ENCODE results near the gene CLEC16A.

CLEC16A gene

DNA sequence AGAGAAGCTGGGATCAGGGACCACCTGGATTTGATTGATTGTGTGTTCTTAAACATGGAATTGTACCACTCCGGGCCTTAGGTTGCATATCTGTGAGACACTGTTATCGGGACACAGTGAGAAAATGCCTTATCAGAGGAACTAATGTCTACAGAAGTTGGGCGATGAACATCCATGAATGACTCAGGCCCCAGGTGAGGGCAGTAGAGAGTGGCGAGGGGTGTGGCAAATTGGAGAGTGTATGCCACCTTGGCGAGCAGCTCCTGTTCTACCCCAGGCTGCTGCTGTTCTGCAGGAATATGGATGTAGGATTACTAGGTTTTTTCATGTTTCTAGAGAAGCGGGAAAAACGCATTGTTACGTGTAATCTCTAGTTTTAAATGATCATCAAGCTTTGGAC lies 38.8 kb downstream of the CLEC16A start:
- Histone ChIP-seq H2AFZ (ENCODE audit: low read depth, low read length) (no peak overlapping the region), H3K36me3 (ENCODE audit: insufficient read depth, low read length) (peaks cover 4% of the 10 kb centered on the region), H3K27me3 (ENCODE audit: insufficient read depth, low read length) (no peaks in the 10 kb centered on the region), H3K4me1 (ENCODE audit: insufficient read depth, low read length) (peaks cover 24% of the 10 kb centered on the region), H3K9me3 (ENCODE audit: low read length) (no peaks in the 10 kb centered on the region), H3K4me3 (ENCODE audit: low read length) (no peak overlapping the region)

DNA sequence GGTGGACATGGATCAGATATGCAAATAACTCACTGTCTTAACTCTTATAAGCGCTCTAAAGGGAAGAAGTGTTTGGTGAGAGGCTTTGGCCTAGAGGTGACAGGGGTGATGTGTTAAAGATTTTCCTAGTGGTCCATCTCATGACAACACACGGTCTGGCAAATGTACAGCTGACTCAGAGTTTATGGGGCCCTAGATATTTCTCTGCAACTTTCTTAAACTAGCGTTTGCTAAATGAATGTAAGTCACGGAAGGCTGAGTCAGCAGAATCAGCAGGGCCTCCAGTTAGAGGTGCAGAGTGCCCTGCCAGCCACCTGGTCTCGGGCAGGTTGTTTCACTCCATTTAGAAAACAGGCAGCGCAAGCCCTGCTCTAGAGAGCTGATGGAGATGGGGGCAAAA lies 40.1 kb downstream of the CLEC16A start:
- no peak overlapping the region for H2AFZ ChIP-seq (ENCODE audit: low read depth, low read length)
- H3K4me3 ChIP-seq (ENCODE audit: low read length) = no peak overlapping the region
- H3K36me3 ChIP-seq (ENCODE audit: insufficient read depth, low read length) = peaks cover 3% of the 10 kb centered on the region
- H3K9me3 ChIP-seq (ENCODE audit: low read length) = no peaks in the 10 kb centered on the region
- H3K27me3 ChIP-seq (ENCODE audit: insufficient read depth, low read length) = no peaks in the 10 kb centered on the region
- peaks cover 12% of the 10 kb centered on the region for H3K4me1 ChIP-seq (ENCODE audit: insufficient read depth, low read length)

DNA sequence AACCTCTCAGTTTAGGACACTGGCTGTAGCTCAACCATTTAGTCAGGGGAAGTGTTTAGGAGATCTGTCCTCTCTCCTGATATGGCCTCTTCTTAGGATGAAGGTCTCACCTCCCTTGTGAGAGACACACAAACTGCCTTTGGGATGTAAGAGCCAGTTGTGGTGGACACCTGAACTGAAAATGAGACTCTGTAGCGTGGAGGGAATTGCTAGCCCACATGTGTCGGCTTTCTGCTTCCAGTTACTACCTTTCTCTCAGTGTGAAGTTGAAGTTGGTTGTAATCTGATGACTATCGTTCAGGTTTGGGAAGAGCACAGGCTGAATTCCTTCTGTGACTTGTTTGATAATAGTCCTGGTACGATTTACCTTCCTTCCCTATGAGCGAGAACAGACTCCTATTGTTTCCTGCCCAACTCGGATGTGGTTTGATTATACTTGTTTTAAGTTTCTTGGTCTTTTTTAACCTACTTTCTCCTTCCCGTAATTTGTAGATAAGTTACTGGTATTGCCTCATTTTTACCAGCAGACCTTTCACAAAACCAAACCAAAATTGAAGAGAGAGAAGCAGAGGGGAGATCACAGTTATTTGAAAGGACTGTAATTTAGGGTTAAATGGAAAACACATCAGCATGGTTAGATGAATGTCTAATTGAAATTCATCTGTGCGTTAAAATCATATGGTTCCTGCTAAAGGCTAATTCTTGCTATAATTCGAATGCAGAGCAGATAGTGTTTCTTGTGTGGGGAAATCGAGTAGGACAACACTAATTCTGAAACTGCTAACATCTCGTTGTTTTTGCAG lies 43.2 kb downstream of the CLEC16A start:
- no peaks in the 10 kb centered on the region for H3K27me3 ChIP-seq (ENCODE audit: insufficient read depth, low read length)
- H2AFZ ChIP-seq (ENCODE audit: low read depth, low read length) = no peak overlapping the region
- no peaks in the 10 kb centered on the region for H3K9me3 ChIP-seq (ENCODE audit: low read length)
- H3K36me3 ChIP-seq (ENCODE audit: insufficient read depth, low read length) = peaks cover 3% of the 10 kb centered on the region
- peaks cover 10% of the 10 kb centered on the region for H3K4me1 ChIP-seq (ENCODE audit: insufficient read depth, low read length)
- no peak overlapping the region for H3K4me3 ChIP-seq (ENCODE audit: low read length)

DNA sequence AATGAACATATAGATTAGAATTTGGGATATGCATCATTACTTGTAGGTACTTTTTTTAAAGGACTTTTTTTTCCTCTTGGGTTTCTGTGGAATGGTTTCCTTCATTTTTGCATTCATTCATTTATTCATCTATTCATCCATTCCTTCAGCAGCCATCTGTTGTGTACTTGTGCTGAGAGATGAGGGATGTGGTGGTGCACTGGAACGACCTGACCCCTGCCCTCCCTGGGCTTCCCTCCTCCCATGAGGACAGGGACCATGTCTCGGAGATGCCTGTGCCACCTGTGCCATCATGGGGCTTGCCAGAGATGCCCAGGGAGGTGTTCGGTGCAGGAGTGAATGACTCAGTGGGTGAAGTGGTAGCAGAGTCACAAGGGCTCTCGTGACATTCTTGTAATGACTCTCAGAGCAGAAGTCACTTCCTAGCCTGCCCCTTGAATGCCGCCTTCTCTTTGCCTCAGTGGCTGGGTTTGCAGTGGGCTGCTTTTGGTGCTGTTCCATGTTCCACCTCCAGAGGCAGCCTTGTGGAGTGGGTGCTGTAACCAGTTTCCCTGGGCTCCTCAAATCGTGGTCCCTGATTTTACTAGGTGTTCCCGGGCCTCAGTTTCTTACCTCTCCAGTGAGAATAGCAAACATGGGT lies 43.9 kb downstream of the CLEC16A start:
- Histone ChIP-seq H3K9me3 (ENCODE audit: low read length) (no peaks in the 10 kb centered on the region), H3K27me3 (ENCODE audit: insufficient read depth, low read length) (no peaks in the 10 kb centered on the region), H3K4me1 (ENCODE audit: insufficient read depth, low read length) (peaks cover 10% of the 10 kb centered on the region), H3K36me3 (ENCODE audit: insufficient read depth, low read length) (peaks cover 3% of the 10 kb centered on the region), H3K4me3 (ENCODE audit: low read length) (no peak overlapping the region), H2AFZ (ENCODE audit: low read depth, low read length) (no peak overlapping the region)

DNA sequence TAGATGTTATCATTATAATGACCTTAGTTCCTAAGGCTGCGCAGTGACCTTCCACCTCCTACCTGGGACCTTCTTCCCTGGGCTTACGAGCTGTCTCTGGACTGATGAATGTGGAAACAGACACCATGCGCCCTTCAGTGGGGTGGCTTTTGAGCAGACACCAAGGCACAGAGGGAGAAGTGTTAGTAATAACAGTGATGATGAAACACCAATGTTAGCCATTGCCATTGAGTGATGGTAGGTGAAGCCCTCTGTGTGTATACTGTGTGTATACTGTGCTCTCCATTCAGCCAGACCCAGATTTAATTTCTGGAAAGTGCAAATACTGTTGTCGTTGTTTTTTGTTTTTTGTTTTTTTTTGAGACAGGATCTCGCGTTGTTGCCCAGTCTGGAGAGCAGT lies 44.5 kb downstream of the CLEC16A start:
- peaks cover 8% of the 10 kb centered on the region for H3K4me1 ChIP-seq (ENCODE audit: insufficient read depth, low read length)
- no peaks in the 10 kb centered on the region for H3K27me3 ChIP-seq (ENCODE audit: insufficient read depth, low read length)
- no peaks in the 10 kb centered on the region for H3K9me3 ChIP-seq (ENCODE audit: low read length)
- H2AFZ ChIP-seq (ENCODE audit: low read depth, low read length) = no peak overlapping the region
- no peak overlapping the region for H3K4me3 ChIP-seq (ENCODE audit: low read length)
- H3K36me3 ChIP-seq (ENCODE audit: insufficient read depth, low read length) = peaks cover 6% of the 10 kb centered on the region

DNA sequence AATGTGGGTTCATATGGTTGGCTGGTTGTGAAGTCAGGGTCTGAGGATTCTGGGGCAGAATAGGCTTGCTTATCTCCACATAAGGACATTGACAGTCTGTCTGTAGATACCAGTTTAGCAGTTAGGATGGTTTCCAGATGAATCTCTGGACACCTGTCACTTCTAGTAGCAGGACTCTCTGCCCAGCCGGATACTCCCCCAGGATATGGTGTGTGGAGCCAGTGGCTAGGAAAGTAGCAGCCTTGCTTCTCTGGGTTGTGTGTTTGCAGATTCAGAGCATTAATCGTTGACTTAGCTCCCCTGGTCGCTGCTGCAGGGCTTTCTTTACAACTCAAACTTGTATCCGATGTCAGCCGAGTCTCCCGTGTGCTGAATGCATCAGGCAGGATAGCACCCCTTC lies 45.2 kb downstream of the CLEC16A start:
- Histone ChIP-seq H3K36me3 (ENCODE audit: insufficient read depth, low read length) (peaks cover 8% of the 10 kb centered on the region), H2AFZ (ENCODE audit: low read depth, low read length) (no peak overlapping the region), H3K4me3 (ENCODE audit: low read length) (no peak overlapping the region), H3K4me1 (ENCODE audit: insufficient read depth, low read length) (peaks cover 1% of the 10 kb centered on the region), H3K27me3 (ENCODE audit: insufficient read depth, low read length) (no peaks in the 10 kb centered on the region), H3K9me3 (ENCODE audit: low read length) (no peaks in the 10 kb centered on the region)

DNA sequence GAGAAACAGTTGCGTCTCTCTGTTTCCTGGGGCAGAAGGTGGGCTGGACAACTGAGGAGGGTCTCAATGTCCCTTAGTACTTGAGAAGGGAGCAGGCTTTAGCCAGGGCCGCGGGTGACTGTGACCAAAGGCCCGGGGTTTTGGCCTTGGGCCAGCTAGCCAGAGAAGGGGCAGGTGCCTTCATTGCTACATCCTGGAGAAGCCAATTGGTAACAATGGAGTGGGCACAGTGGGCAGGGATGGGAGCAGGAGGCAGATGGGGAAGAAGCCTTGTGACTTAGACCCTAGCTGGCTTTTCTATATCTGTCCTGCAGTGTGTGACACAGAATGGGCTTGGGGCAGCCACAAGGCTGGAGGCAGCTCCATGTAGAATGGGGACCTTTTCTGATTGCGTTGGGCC lies 46.0 kb downstream of the CLEC16A start:
- Histone ChIP-seq H3K27me3 (ENCODE audit: insufficient read depth, low read length) (no peaks in the 10 kb centered on the region), H3K36me3 (ENCODE audit: insufficient read depth, low read length) (peaks cover 8% of the 10 kb centered on the region), H2AFZ (ENCODE audit: low read depth, low read length) (no peak overlapping the region), H3K9me3 (ENCODE audit: low read length) (no peaks in the 10 kb centered on the region), H3K4me1 (ENCODE audit: insufficient read depth, low read length) (no peaks in the 10 kb centered on the region), H3K4me3 (ENCODE audit: low read length) (no peak overlapping the region)

DNA sequence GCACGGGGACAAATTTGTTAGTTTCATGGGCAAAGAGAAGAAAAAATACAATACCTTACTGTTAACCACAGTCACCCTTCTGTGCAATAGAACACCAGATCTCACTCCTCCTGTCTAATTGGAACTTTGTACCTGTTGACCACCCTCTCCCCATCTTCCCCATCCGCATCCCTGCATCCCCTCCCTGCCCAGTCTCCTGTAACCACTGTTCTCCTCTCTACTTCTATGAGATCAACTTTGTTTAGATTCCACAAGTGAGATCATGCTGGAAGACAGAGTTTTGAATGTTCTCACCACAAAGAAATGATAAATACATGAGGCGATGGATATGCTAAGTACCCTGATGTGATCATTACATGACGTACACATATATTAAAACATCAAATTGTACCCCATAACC lies 47.7 kb downstream of the CLEC16A start:
- H3K36me3 ChIP-seq (ENCODE audit: insufficient read depth, low read length) = peaks cover 11% of the 10 kb centered on the region
- no peak overlapping the region for H3K4me3 ChIP-seq (ENCODE audit: low read length)
- no peak overlapping the region for H2AFZ ChIP-seq (ENCODE audit: low read depth, low read length)
- H3K4me1 ChIP-seq (ENCODE audit: insufficient read depth, low read length) = no peaks in the 10 kb centered on the region
- no peaks in the 10 kb centered on the region for H3K9me3 ChIP-seq (ENCODE audit: low read length)
- no peaks in the 10 kb centered on the region for H3K27me3 ChIP-seq (ENCODE audit: insufficient read depth, low read length)

DNA sequence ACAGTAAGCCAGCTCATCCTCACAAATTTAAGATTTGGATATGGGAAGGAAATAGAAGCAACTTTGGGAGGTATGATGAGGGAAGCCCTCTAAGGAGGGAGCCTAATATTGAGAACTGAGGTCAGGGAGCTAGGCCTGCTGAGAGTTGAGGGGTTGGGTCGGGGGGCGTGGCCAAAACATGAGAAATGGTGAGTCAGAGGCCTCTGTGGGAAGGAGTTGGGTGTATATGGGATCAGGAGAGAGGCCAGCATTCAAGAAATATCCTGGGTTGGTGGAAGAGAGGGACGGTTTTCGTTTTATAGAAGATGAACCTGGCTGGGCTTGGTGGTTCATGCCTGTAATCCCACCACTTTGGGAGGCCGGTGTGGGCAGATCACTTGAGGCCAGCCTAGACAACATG lies 48.4 kb downstream of the CLEC16A start:
- Histone ChIP-seq H3K36me3 (ENCODE audit: insufficient read depth, low read length) (peaks cover 11% of the 10 kb centered on the region), H3K4me3 (ENCODE audit: low read length) (no peak overlapping the region), H3K9me3 (ENCODE audit: low read length) (no peaks in the 10 kb centered on the region), H3K4me1 (ENCODE audit: insufficient read depth, low read length) (no peaks in the 10 kb centered on the region), H2AFZ (ENCODE audit: low read depth, low read length) (no peak overlapping the region), H3K27me3 (ENCODE audit: insufficient read depth, low read length) (no peaks in the 10 kb centered on the region)

DNA sequence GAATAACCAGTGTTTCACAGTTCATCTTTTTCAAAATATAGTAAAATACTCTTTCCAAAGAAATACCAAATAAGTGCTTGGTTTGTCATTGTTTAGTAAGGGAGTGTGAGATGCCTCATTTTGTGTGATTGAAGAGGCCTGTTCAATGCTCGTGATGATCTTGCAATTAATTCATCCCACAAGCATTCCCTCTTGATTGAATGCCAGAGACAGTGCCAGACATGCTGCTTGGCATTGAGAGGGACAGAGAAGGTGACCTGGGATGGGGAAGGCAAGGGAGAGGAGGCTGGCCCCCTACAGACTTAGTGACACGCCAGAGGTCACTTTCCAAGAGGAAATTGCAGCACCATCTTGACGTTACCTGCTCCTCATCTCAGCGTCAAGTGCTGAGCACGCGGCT lies 49.3 kb downstream of the CLEC16A start:
- H3K9me3 ChIP-seq (ENCODE audit: low read length) = no peaks in the 10 kb centered on the region
- no peak overlapping the region for H2AFZ ChIP-seq (ENCODE audit: low read depth, low read length)
- H3K4me1 ChIP-seq (ENCODE audit: insufficient read depth, low read length) = no peaks in the 10 kb centered on the region
- no peak overlapping the region for H3K4me3 ChIP-seq (ENCODE audit: low read length)
- H3K27me3 ChIP-seq (ENCODE audit: insufficient read depth, low read length) = no peaks in the 10 kb centered on the region
- H3K36me3 ChIP-seq (ENCODE audit: insufficient read depth, low read length) = peaks cover 11% of the 10 kb centered on the region

DNA sequence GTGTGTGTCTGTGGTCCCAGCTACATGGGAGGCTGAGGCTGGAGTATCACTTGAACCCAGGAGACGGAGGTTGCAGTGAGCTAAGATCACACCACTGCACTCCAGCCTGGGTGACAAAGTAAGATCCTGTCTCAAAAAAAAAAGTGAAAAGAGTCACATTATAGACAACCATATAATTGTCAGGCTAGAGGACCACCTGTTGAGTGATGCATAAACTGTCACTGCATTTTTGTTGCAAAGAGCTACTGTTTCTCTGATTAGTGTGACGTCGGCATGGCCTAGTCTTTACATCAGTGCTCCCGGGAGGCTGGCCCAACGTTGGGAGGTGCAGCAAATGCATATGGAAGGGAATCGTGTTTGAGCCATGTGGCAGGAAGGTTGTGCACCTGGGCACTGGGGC lies 50.2 kb downstream of the CLEC16A start:
- Histone ChIP-seq H3K4me1 (ENCODE audit: insufficient read depth, low read length) (no peaks in the 10 kb centered on the region), H2AFZ (ENCODE audit: low read depth, low read length) (no peak overlapping the region), H3K4me3 (ENCODE audit: low read length) (no peak overlapping the region), H3K9me3 (ENCODE audit: low read length) (no peaks in the 10 kb centered on the region), H3K27me3 (ENCODE audit: insufficient read depth, low read length) (no peaks in the 10 kb centered on the region), H3K36me3 (ENCODE audit: insufficient read depth, low read length) (peaks cover 11% of the 10 kb centered on the region)

DNA sequence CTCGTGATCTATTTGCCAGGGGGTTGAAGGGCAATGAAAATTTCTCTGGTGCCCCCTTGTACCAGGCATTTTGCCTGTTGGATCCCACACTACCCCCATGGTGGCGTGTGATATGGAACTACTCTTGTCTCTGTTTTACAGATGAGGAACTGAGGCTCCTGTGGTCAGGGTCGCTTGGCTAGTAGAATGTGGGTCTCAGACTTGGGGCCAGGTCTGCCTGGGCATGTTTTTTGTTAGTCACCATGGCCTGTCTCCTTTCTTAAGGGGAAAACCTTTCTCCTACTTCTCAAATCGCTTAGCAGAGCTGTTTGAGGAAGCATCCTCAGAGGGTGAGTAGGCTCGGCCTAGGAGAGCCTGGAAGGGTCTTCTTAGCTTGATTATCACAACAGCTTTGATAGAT lies 51.2 kb downstream of the CLEC16A start:
- H3K36me3 ChIP-seq (ENCODE audit: insufficient read depth, low read length) = peaks cover 11% of the 10 kb centered on the region
- H3K4me1 ChIP-seq (ENCODE audit: insufficient read depth, low read length) = no peaks in the 10 kb centered on the region
- no peak overlapping the region for H2AFZ ChIP-seq (ENCODE audit: low read depth, low read length)
- no peaks in the 10 kb centered on the region for H3K27me3 ChIP-seq (ENCODE audit: insufficient read depth, low read length)
- H3K9me3 ChIP-seq (ENCODE audit: low read length) = no peaks in the 10 kb centered on the region
- H3K4me3 ChIP-seq (ENCODE audit: low read length) = no peak overlapping the region

DNA sequence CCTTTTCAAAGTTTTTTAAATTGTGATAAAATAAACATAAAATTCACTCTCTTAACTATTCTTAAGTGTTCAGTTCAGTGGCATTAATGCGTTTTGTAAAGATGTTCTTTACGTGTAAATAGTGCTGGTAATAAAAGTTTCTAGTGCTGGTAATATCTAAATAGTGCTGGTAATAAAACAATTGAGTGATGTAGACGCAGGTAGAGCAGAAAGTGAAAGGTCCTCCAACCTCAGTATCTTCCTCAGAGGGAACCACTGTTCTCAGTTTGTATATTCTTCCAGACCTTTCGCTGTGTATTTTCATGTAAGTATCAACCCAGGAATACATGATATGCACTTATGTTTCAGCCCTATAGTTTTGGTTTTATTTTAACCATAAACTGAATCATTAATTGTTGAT lies 53.1 kb downstream of the CLEC16A start:
- H3K9me3 ChIP-seq (ENCODE audit: low read length) = no peaks in the 10 kb centered on the region
- no peaks in the 10 kb centered on the region for H3K27me3 ChIP-seq (ENCODE audit: insufficient read depth, low read length)
- peaks cover 11% of the 10 kb centered on the region for H3K36me3 ChIP-seq (ENCODE audit: insufficient read depth, low read length)
- H3K4me1 ChIP-seq (ENCODE audit: insufficient read depth, low read length) = no peaks in the 10 kb centered on the region
- H3K4me3 ChIP-seq (ENCODE audit: low read length) = no peak overlapping the region
- no peak overlapping the region for H2AFZ ChIP-seq (ENCODE audit: low read depth, low read length)

DNA sequence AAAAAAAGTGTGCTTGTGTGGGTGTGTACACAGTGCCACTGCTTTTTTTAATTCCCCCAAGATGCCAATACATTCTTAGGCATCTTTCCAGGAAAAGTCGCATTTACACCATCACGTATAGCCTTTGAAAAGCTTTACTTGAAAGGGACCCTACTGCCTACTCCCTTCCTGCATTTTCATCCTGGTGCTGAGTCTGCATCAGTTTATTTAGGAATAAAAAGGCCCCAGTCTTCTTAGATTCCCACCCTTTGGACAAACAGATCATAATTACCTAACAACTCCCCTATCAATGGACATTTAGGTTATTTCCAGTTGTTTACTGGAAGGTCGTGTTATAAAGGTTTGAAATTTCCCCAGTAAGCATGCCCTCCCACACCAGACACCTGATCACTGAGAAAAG lies 54.9 kb downstream of the CLEC16A start:
- peaks cover 10% of the 10 kb centered on the region for H3K36me3 ChIP-seq (ENCODE audit: insufficient read depth, low read length)
- no peak overlapping the region for H3K4me3 ChIP-seq (ENCODE audit: low read length)
- H3K9me3 ChIP-seq (ENCODE audit: low read length) = no peaks in the 10 kb centered on the region
- H3K27me3 ChIP-seq (ENCODE audit: insufficient read depth, low read length) = no peaks in the 10 kb centered on the region
- no peak overlapping the region for H2AFZ ChIP-seq (ENCODE audit: low read depth, low read length)
- H3K4me1 ChIP-seq (ENCODE audit: insufficient read depth, low read length) = no peaks in the 10 kb centered on the region
